HPDE6-E6E7 (cell line): ENCODE data around the gene KRTCAP3.
"Not testable (repeated sequence)": the region's sequence is repeated elsewhere in the genome, so short reads cannot be mapped to it uniquely, and the experiment has no call there.

Experiments
- DNase-seq: peaks from one replicate; pipeline ENCODE4 v3.0.0; 2011; ENCODE audit warnings: missing footprints; ENCODE audit errors: extremely low spot score

The KRTCAP3 gene, protein sequence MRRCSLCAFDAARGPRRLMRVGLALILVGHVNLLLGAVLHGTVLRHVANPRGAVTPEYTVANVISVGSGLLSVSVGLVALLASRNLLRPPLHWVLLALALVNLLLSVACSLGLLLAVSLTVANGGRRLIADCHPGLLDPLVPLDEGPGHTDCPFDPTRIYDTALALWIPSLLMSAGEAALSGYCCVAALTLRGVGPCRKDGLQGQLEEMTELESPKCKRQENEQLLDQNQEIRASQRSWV

DNA sequence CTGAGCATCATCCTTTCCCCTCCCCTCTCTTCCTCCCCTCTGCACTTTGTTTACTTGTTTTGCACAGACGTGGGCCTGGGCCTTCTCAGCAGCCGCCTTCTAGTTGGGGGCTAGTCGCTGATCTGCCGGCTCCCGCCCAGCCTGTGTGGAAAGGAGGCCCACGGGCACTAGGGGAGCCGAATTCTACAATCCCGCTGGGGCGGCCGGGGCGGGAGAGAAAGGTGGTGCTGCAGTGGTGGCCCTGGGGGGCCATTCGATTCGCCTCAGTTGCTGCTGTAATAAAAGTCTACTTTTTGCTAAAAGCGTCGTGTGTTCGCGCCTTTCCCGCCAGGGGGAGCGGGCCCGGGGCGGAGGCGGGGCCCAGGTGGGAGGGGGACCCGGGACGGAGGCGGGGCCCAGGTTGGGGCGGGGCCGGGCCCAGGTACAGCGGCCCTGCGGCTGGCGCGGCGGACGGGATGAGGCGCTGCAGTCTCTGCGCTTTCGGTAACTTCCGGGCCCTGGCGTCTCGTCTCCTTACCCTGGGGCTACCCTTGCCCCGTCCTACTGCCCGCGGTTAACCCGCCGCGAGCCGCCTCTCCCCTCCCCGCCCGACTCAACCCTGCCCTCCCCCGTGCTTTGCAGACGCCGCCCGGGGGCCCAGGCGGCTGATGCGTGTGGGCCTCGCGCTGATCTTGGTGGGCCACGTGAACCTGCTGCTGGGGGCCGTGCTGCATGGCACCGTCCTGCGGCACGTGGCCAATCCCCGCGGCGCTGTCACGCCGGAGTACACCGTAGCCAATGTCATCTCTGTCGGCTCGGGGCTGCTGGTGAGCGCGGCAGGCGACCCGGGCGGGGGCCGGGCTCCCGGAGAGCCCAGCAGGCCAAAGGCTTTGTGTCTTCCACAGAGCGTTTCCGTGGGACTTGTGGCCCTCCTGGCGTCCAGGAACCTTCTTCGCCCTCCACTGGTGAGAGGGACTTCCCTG is at the start of gene KRTCAP3:
TSS of gene KRTCAP3 (plus strand) at position 424 of the 962 bp plus-strand sequence. CDS start at position 456, 32 bp downstream.
- peak; percentile 90 for DNase-seq

DNA sequence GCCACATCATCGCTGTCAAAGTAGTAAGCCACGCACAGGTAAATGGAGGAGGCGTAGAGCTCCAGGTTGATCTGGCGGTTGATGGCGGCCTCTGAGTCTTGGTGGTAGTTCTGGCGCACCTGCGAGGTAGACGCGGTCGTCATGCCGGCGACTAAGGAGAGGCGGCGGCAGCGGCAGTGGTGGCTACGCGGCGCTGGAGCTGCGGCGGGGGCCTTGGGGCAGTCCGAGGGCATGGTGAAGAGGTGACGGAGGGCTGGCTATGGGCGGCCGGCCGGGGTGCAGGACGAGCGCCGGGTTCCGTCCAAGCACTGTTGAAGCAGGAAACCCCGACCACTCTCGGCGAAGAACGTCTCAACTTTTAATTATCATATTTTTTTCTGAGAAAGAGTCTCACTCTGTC is 49.0 kb upstream of the KRTCAP3 start:
- no peak for DNase-seq

- no peak for DNase-seq
Observed at GRCh38 chr2:27398962-27399361, 43.2 kb upstream of the KRTCAP3 start.

- DNase-seq = no peak
Observed at GRCh38 chr2:27400348-27401135, 41.6 kb upstream of the KRTCAP3 start.

DNA sequence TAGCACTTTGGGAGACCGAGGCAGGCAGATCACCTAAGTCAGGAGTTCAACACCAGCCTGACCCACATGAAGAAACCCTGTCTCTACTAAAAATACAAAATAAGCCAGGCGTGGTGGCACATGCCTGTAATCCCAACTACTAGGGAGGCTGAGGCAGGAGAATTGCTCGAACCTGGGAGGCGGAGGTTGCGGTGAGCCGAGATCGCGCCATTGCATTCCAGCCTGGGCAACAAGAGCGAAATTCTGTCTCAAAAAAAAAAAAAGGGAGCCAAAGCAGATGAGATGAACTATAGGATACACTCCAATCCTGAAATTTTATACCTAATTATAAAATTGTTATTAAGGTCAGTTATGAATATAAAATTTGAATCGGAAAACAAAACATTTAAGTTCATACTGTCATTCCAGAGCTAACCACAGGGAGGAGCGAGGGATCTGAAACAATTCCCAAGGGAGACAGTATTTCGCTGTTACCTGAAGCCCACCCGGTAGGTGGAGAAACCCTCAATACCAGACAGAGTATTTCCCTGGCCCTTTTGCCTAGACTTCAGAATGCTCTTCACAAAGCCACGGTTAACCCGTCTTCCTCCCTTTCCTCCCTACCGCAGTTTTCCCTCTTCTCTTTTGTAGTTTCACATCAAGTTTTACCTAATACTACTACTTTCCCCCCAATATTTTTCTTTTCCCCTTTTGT is 34.2 kb upstream of the KRTCAP3 start:
- peak; percentile 38 for DNase-seq

GRCh38 chr2:27408601-27409320 is 33.4 kb upstream of the KRTCAP3 start:
- DNase-seq = peak; percentile 14

DNA sequence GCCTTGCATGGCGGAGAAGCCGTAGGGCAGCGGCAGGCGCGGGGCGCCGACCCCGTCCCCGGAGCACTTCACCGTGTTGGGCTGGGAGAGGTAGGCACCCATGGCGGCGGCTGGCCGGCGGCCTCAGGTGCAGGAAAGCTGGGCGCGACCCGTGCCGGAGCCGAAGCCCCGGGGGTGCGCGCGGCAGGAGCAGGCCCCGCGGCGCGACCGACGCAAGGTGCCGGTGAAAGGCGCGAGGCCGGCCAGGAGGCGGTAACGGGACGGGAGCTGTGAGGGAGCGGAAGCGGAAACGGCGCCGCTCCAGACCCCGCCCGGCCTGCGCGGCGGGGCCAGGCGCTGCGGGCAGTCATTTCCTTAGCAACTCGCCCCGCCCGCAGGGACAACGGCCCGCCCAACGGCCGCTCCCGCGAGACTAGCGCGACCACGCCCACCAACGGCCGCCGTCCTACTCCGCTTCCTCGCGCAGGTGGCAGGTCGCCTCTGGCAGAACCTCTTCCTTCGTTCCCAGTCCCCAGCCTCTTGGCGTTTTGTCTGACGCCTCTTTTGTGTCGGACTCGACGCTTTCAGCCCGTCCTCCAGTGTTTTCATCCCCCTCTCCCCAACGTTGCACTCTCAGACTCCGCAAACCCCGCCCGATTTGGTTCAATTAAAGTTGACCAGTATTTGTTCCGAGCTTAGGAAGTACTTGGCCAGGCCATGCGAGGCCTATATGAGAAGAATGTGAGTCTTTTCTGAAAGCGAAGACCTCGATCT is 32.7 kb upstream of the KRTCAP3 start, which contains the start of gene PPM1G:
TSS of gene PPM1G (minus strand) at position 271 of the 753 bp plus-strand sequence. CDS start at position 102, 169 bp downstream.
- peak; percentile 87 for DNase-seq

DNA sequence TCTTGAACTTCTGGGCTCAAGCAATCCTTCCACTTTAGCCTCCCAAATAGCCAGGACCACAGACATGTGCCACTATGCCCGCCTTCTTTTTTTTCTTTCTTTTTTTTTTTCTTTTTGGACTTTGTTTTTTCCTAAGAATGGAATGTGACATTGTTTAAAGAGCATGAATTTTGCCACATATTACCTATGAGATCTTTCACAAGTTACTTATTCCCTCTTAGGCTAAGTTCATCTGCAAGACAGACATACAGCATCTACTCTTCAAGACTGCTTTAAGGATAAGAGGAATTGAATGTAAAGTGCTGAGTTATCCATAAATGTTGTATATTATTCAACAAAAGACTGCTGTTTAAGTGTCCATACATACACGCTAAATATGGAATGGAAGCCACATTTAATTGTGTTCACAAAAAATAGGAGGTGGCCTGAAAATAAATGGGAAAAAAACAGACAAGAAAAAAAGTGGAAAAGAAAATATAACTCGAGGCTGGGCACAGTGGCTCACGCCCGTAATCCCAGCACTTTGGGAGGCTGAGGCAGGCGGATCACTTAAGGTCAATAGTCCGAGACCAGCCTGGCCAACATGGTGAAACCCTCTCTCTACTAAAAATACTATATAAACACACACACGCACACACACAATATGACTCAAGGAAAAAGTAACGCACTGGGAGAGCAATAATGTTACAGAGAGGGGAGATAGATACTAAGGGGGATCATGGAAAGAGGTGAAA is 29.6 kb upstream of the KRTCAP3 start:
- DNase-seq = no peak

- no peak for DNase-seq
Observed at GRCh38 chr2:27416151-27416550, 26.0 kb upstream of the KRTCAP3 start.

- no peak for DNase-seq
Observed at GRCh38 chr2:27420996-27421395, 21.2 kb upstream of the KRTCAP3 start.

- DNase-seq = no peak
Observed at GRCh38 chr2:27421660-27422250, 20.4 kb upstream of the KRTCAP3 start.

- no peak for DNase-seq
Observed at GRCh38 chr2:27422958-27423357, 19.2 kb upstream of the KRTCAP3 start.

DNA sequence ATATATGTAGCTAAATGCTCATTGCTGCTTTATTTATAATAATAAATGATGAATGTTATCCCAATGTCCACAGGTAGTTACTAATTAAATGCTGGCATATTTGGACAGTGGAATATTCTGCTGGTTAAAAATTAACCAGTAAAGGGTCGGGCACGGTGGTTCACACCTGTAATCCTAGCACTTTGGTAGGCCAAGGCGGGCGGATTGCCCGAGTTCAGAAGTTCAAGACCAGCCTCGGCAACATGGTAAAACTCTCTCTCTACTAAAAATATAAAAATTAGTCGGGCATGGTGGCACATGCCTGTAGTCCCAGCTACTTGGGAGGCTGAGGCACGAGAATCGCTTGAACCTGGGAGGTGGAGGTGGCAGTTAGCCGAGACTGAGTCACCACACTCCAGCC is 17.1 kb upstream of the KRTCAP3 start:
- DNase-seq = not testable (repeated sequence)

DNA sequence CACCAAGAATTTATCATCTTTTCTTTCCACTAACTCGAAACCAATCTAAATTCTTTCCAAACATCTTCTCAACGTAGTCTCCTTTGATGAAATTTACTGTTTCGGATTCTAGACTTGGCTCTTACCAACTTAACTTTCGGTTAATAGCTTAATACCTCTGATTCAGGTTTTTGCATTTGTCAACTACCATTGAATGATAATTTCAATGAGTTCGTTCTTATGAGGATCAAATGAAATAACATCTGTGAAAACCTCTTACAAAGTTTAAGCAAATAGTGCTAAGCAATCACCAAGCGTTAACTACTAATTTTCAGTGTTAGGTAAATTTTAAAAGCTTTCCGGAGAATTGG is 14.3 kb upstream of the KRTCAP3 start:
- no peak for DNase-seq

DNA sequence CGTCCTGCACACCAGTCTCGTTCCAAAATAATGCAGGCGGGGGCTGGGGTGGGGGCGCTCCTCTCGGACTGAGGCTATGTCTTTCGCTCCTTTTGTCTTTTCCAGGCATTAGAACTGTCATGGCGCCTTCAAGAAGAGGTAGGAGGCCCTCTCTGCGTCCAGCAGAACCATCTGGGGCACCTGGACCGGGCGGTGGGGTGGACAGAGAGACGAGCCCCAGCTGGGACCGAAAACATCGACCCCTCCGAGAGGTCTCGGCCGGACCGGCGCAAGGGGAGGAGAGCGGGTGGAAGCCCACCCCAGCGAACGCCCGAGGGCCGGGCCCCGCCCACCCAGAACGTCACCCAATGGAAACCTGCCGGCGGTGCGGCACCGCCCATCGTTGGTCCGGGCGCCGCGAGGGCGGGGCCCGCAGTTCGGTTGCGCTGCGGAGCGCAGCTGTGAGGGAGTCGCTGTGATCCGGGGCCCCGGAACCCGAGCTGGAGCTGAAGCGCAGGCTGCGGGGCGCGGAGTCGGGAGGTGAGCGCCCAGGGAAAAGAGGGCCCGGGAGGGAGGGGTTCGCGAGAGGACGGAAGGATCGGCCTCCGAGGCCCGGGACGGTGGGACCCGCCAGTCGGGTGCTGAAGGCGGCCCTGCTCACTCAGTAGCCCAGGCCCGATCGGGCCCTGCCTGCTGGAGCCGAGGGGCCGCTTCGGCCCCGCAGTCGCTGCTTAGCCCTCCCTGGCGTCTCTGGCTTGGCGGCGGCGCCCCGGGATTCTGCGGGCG is 13.8 kb upstream of the KRTCAP3 start, which contains the start of gene NRBP1:
TSS of gene NRBP1 (plus strand) at position 419 of the 765 bp plus-strand sequence. CDS start 4,643 bp downstream, outside the sequence.
- peak; percentile 86 for DNase-seq

DNA sequence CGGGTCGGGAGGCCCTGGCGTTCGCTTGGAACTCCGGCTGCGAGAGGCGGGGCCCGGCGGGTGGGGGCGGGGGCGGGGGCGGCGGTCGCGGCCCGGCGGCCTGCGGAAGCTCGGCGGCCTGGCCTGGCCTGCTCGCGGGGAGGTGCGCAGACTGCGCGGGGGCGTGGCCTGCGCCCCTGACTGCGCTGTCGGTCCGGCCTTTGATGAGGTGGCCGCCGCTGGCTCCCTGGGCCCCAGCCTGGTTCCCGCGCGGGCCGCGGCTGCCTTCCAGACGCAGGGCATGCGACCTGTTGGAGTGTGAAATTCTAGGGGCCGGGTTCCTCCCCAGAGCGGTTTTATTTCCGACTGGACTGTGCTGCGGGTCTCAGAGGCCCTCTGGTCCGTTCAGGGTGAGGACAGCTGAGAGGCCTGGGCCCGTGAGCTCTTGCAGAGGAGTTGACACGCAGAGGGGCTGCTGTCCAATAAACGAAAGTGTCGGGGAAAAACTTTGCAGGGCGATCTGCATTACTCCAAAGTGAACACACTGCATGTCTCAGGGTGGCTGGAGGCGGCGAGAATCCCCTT is 13.1 kb upstream of the KRTCAP3 start:
- DNase-seq = peak; percentile 83

DNA sequence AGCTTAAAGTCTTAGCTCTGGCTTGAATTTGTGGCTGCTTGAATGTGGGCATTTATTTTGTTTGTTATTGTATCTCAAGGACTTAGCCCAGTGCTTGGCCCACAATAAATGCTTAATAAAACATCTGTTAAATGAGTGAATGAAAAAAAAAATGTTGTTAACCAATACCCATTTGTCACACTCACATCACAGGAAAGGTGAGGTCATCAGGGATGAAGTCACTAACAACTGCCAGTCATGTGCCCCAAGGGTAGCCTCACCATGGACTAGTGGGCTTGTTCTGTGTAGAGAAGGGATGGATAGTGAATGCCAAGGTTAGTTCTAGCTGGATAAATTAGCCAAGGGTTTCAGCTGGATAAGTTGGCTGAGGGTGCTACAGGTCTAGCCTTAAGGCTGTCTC is 10.8 kb upstream of the KRTCAP3 start:
- no peak for DNase-seq

GRCh38 chr2:27435628-27436027 is 6.6 kb upstream of the KRTCAP3 start:
- no peak for DNase-seq
